Renal cortex interstitium (tissue), 15 donors: ENCODE measurements around the gene ZDHHC11B. TPM values are rescaled to one million over a fixed set of nuclear protein-coding genes. Genes with fewer than 3 reads are reported as not detected.
"Not testable (repeated sequence)": the region's sequence is repeated elsewhere in the genome, so short reads cannot be mapped to it uniquely, and the experiment has no call there.

ENCODE experiments used
- DNase-seq, 11 donors: peaks; one replicate each; pipeline ENCODE4 v3.0.0-alpha.2; 2013; ENCODE audit warnings: low read depth in 9 of 11, low spot score in 4 of 11; ENCODE audit errors: extremely low read depth in 1 of 11
- long read RNA-seq, 16 experiments: transcript quantifications; one replicate each; lab custom pipeline, GENCODE V29; 2026
- polyA plus RNA-seq, 3 donors: library from polyadenylated mRNA; unstranded; fragments of 120-200 nt; gene quantifications; one replicate each; pipeline ENCODE4 v1.2.1, GENCODE V29; 2013; ENCODE audit not compliant: insufficient read length in 3 of 3

The ZDHHC11B gene, protein sequence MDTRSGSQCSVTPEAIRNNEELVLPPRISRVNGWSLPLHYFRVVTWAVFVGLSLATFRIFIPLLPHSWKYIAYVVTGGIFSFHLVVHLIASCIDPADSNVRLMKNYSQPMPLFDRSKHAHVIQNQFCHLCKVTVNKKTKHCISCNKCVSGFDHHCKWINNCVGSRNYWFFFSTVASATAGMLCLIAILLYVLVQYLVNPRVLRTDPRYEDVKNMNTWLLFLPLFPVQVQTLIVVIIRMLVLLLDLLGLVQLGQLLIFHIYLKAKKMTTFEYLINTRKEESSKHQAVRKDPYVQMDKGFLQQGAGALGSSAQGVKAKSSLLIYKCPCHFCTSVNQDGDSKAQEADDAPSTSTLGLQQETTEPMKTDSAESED
- polyA plus RNA-seq, result 1 to 10 TPM; 8.2 to 9.0 (median 8.6) TPM
- long read RNA-seq, donor 1, result 0 reads
- long read RNA-seq, donor 2, partial matches to known transcripts, result 0 of 1 reads
- long read RNA-seq, donor 2, other reads (novel, unspliced or antisense), result 0 of 1 reads
- long read RNA-seq, donor 3, result 0 reads
- long read RNA-seq, donor 4, result 0 reads
- long read RNA-seq, donor 5, result 0 reads
- long read RNA-seq, donor 6, partial matches to known transcripts, result 0 of 6 reads
- long read RNA-seq, donor 6, other reads (novel, unspliced or antisense), result 5 of 6 reads
- long read RNA-seq, donor 7, result 0 reads
- long read RNA-seq, donor 8, result 0 reads
- long read RNA-seq, donor 9, result 0 reads
- long read RNA-seq, donor 10, result 0 reads
- long read RNA-seq, donor 11, partial matches to known transcripts, result 0 of 1 reads
- long read RNA-seq, donor 11, other reads (novel, unspliced or antisense), result 0 of 1 reads
- long read RNA-seq, donor 12, result 0 reads
- long read RNA-seq, donor 13, result 0 reads
- long read RNA-seq, donor 14, partial matches to known transcripts, result 0 of 5 reads
- long read RNA-seq, donor 14, other reads (novel, unspliced or antisense), result 5 of 5 reads
- long read RNA-seq, donor 15, result 0 reads
- long read RNA-seq, donor 16, partial matches to known transcripts, result 0 of 6 reads
- long read RNA-seq, donor 16, other reads (novel, unspliced or antisense), result 5 of 6 reads

DNA sequence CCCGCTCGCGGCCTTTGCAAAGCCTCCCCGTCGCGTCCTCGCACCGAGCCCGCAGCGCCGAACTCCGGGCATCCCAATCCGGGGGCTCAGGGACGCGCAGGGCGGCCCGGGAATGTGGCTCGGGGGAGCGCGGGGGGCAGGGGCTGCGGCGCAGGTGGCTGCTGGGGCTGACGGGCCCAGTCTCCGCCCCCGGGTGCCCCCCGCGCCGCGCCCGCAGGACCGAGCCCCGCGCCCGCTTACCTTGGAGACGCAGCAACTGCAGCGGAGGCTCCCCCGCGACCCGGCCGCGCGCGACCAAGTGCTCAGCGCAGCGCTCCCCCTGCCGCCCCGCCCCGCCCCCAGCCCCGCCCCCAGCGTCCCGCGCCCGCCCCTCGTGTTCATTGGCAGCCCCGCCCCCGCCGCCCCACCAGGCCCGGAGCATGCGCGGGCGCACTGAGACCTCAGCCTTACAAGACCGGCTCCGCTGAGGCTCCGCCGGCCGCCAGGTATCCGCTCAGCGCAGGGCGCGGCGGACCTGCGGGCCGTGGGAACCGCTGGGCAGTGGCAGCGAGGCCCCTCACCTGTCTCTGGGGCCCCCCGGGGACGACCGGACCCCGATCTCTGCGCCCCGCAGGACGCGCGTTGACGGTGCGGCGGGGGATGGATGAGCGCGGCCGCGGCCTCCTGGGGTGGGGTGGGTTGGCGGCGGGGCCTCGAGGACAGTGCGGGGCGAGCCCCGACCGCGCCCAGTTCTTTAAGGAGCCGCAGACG is at the start of gene ZDHHC11B:
Gene ZDHHC11B (minus strand): TSS at position 302 of the 750 bp plus-strand sequence. CDS start 17,810 bp downstream, outside the sequence.
- peak in 8 of 11 donors; percentile 37 to 87 (median 60) for DNase-seq

DNA sequence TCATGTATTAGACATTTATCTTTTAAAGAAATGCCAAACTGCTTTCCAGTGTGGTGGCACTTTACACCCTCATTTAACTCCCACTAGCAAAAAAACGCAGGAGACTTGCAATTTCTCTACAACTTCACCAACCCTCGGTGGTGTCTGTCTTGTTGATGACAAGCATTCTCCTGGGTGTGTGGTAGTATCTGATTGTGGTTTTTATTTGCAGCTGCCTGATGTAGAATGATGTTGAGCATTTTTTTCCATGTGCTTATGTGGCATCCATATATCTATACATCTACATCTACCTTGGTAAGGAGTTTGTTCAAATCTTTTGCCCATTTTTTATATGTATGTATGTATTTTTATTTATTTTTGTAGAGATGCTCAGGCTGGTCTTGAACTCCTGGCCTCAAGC is 49.5 kb upstream of the ZDHHC11B start:
- not testable (repeated sequence) for DNase-seq

- DNase-seq, result not testable (repeated sequence)
These were observed 43.7 kb upstream of the ZDHHC11B start for GRCh38 chr5:828194-828593.

DNA sequence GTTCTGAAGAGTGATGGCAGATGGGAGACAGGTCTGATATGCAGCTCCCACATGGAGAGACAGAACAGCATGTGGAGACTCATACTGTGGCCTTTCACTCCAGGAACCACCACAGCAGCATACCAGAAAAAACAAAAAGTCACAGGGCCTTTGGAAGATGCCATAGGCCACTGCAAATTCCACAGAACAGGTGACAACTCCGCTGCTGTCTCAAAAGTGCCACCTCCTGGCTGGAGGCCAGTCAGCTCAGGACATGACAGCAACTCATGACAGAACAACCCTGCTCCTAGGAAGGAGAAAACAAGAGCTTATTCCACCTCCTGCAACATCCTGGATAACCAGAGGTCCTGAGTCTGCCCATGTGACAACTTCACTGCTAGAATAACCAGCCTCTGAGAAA is 41.0 kb upstream of the ZDHHC11B start:
- DNase-seq, result not testable (repeated sequence)

DNA sequence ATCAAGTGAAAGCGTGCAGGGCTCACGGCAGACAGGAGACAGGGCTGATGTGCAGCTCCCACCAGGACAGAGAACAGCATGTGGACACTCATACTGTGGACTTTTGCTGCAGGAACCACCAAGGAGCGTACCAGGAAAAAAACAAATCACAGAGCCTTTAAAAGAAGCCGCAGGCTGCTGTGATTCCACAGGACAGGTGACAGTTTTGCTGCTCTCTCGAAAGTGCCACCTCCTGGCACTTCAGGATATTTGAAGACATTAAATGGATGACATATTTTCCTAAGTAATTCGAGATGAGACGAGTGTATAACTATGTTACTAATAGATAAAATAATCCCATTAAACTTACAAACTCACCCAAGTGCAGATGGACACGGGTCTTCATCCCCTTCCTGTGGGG is 37.0 kb upstream of the ZDHHC11B start:
- DNase-seq, result no peak

DNA sequence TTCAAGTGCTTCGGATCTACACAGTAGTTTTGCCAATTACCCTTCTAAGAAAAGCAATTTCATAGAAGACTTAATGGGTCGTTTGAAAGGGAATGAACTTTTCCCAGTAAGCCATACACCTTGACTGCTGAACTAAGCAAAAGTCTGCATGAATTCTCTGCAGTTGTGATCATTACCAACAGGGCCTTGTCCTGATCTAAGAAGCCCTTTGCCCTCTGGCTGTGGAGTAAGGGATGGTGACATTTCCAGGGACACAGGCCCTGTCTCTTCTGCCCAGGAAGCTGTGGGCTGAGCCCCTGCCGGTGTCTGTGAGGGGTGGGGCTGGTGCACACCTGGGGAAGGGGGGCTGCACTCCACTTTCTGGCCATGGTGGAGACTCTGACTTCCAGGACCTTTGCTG is 35.7 kb upstream of the ZDHHC11B start:
- no peak for DNase-seq

DNA sequence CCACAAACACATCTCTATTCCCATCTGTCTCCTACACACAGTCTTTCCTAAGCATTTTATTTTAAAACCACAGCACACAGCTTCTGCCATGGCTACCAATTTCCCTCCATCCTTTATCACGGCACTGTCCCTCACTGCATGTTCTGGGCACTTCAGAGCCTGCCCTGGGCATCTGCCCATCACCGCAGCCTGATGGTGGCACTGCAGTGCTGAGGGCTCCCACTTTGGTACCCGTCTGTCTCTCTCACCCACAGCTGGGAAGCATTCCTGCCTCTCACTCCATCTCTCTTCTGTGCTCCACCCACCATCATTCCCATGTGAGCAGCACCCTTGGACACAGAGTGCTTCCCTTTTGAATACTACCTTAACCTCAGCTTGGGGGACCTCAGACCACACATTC is 34.5 kb upstream of the ZDHHC11B start:
- DNase-seq, result no peak

DNA sequence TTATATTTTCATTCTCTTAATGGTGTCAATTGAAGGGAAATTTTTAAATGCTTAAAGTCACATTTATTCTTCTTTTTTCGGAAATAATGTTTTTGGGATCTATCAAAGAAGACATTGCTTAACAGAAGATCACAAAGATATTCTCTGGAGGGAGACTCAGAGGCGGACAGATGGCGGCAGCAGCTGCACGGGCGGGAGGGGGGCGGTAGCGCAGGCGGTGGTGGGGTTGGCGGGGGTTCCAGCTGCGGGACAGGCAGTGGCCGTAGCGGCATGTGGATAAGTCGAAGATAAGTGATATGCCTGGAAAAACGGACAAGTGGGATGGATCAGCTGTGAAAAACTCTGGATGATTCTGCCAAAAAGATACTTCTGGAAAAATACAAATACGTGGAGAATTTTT is 31.6 kb upstream of the ZDHHC11B start:
- DNase-seq, result no peak

GRCh38 chr5:815449-815848 is 30.9 kb upstream of the ZDHHC11B start:
- DNase-seq, result no peak

- DNase-seq, result not testable (repeated sequence)
These were observed 29.0 kb upstream of the ZDHHC11B start for GRCh38 chr5:813575-813974.

GRCh38 chr5:811384-811783 is 26.9 kb upstream of the ZDHHC11B start:
- not testable (repeated sequence) for DNase-seq

DNA sequence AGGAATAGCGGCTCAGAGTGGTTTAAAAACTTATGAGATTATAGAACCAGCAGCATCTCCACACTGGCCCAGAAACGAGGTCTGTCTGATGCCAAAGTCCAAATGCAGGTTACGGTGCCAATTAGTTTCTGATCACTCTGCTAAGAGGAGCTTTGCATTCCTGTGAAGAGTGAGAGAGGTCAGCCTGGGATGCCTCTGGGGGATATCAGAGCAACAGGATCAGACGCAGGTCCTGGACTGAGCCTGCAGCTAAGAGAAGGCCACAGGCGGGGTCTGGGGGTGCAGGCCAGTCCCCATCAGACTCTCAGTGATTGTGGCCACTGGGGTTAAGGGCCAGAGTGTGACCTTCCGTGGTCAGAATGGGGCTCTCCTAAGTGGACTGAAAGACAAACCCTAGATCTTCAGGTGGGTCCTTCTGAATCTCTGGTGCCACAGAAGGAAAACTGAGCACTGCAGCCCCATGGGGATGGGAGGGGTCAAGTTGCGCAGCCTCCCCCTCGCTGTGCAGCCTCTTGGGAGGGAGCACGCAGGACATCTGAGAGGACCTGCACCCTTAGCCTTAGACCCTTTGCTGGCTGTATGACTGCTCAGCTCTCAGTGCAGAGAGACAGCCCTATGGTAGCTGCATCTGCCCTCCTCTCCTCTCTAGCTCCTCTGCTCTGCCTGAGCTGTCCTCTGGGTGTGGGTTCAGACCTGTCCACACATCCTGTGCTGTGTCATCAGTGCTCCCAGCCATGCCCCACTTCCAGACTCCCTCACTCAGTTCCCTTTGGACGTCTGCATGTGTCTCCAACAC is 23.4 kb upstream of the ZDHHC11B start:
- DNase-seq, result not testable (repeated sequence)

- DNase-seq, result no peak
These were observed 16.9 kb upstream of the ZDHHC11B start for GRCh38 chr5:801472-801871.

DNA sequence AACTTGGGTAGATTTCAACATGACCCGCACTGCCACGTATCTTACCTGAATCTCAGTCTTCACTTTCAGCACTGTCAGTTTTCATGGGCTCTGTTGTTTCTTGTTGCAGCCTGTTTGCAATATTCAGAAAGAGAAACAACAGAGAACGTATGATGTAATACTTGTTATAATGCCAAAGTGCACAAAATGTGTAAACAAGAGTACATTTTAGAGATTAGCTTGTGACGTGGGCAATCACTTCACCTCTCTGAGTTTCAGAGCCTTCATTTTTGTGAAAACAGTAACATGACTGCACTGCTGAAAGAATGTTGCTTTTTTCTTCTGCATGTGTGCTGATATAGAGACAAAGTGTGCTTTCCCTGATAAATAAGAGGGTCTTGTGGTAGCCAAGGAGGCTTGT is 16.5 kb upstream of the ZDHHC11B start:
- DNase-seq, result not testable (repeated sequence)

- DNase-seq, result not testable (repeated sequence)
These were observed 14.1 kb upstream of the ZDHHC11B start for GRCh38 chr5:798505-799138.

- DNase-seq, result not testable (repeated sequence)
These were observed 13.5 kb upstream of the ZDHHC11B start for GRCh38 chr5:797986-798385.

- DNase-seq, result not testable (repeated sequence)
These were observed 11.3 kb upstream of the ZDHHC11B start for GRCh38 chr5:795873-796272.

DNA sequence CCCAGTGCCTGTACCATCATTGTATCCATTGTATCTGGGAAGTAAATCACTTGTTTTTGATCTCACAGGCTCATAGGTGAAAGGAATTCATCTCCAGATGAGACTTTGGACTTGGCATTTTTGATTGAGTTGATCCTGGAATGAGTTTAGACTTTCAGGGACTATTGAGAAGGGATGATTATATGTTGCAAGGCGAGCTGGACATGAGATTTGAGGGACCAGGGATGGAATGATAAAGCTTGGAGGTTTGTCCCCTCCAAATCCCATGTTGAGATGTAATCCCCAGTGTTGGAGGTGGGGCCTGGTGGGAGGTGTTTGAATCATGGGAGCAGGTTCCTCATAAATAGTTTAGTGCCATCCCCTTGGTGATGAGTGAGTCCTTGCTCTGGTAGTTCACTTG is 10.4 kb upstream of the ZDHHC11B start:
- not testable (repeated sequence) for DNase-seq
